ENCODE measurements around the gene ENC1.

Gene ENC1

GRCh38 chr5:74647096-74647495 is 6.6 kb upstream of the ENC1 start:
- H3K4me3 Mint-ChIP-seq: no peak overlapping the region
- ATAC-seq (ENCODE audit: low read depth) (no peak), DNase-seq (ENCODE audit: low spot score in 2 of 2) (no peak)
- H3K27me3 Mint-ChIP-seq: peaks cover 6% of the 10 kb centered on the region
- H3K4me1 Mint-ChIP-seq: peaks cover 1% of the 10 kb centered on the region
- no peaks in the 10 kb centered on the region for H3K9me3 Mint-ChIP-seq
- no peaks in the 10 kb centered on the region for H3K36me3 Mint-ChIP-seq
- no peak overlapping the region for H3K27ac Mint-ChIP-seq

- Mint-ChIP-seq H3K27ac (no peak overlapping the region), H3K4me1 (peaks cover 26% of the 10 kb centered on the region), H3K36me3 (no peaks in the 10 kb centered on the region), H3K9me3 (no peaks in the 10 kb centered on the region), H3K27me3 (no peaks in the 10 kb centered on the region), H3K4me3 (no peak overlapping the region)
- DNase-seq (ENCODE audit: low spot score in 2 of 2) (no peak), ATAC-seq (ENCODE audit: low read depth) (no peak)
Measured at GRCh38 chr5:74643111-74643562, 2.6 kb upstream of the ENC1 start.

- Mint-ChIP-seq H3K9me3 (no peaks in the 10 kb centered on the region), H3K27me3 (no peaks in the 10 kb centered on the region), H3K4me3 (no peak overlapping the region), H3K27ac (no peak overlapping the region), H3K4me1 (peaks cover 27% of the 10 kb centered on the region), H3K36me3 (no peaks in the 10 kb centered on the region)
- ATAC-seq (ENCODE audit: low read depth) (no peak), DNase-seq (ENCODE audit: low spot score in 2 of 2) (no peak)
Measured at GRCh38 chr5:74642543-74642863, 2.0 kb upstream of the ENC1 start.

GRCh38 chr5:74641735-74642542 is 1.4 kb upstream of the ENC1 start:
- no peaks in the 10 kb centered on the region for H3K27me3 Mint-ChIP-seq
- peak; percentile 14 to 40 for DNase-seq (ENCODE audit: low spot score in 2 of 2)

GRCh38 chr5:74640954-74641734 is 616 bp upstream of the ENC1 start:
- Mint-ChIP-seq H3K36me3 (no peaks in the 10 kb centered on the region), H3K4me3 (peak overlapping the region; percentile 97), H3K27ac (no peak overlapping the region), H3K27me3 (no peaks in the 10 kb centered on the region), H3K9me3 (no peaks in the 10 kb centered on the region), H3K4me1 (peaks cover 27% of the 10 kb centered on the region)
- ATAC-seq (ENCODE audit: low read depth): peak; percentile 18
- DNase-seq (ENCODE audit: low spot score in 2 of 2): peak in 1 of 2 donors; percentile 55

More at GRCh38 chr5:74641735-74642542, 1.4 kb upstream of the ENC1 start:
- H3K36me3 Mint-ChIP-seq: no peaks in the 10 kb centered on the region
- peak; percentile 26 for ATAC-seq (ENCODE audit: low read depth)
- peaks cover 27% of the 10 kb centered on the region for H3K4me1 Mint-ChIP-seq
- peak overlapping the region; percentile 97 for H3K4me3 Mint-ChIP-seq
- H3K27ac Mint-ChIP-seq: no peak overlapping the region
- no peaks in the 10 kb centered on the region for H3K9me3 Mint-ChIP-seq

- H3K9me3 Mint-ChIP-seq: no peaks in the 10 kb centered on the region
- H3K27me3 Mint-ChIP-seq: no peaks in the 10 kb centered on the region
- H3K4me1 Mint-ChIP-seq: peaks cover 27% of the 10 kb centered on the region
- peak overlapping the region; percentile 97 for H3K4me3 Mint-ChIP-seq
- DNase-seq (ENCODE audit: low spot score in 2 of 2) (peak; percentile 26 to 49), ATAC-seq (ENCODE audit: low read depth) (peak; percentile 37)
- H3K27ac Mint-ChIP-seq: peak overlapping the region; percentile 69
- H3K36me3 Mint-ChIP-seq: peaks cover 6% of the 10 kb centered on the region
Measured at GRCh38 chr5:74639807-74640449, 600 bp downstream of the ENC1 start.

GRCh38 chr5:74638970-74639806 is 1.3 kb downstream of the ENC1 start:
- H3K27ac Mint-ChIP-seq: peak overlapping the region; percentile 69
- ATAC-seq (ENCODE audit: low read depth) (peak; percentile 4), DNase-seq (ENCODE audit: low spot score in 2 of 2) (no peak)
- peaks cover 6% of the 10 kb centered on the region for H3K36me3 Mint-ChIP-seq
- H3K4me1 Mint-ChIP-seq: peaks cover 27% of the 10 kb centered on the region
- H3K27me3 Mint-ChIP-seq: no peaks in the 10 kb centered on the region
- H3K9me3 Mint-ChIP-seq: no peaks in the 10 kb centered on the region
- peak overlapping the region; percentile 97 for H3K4me3 Mint-ChIP-seq

- no peaks in the 10 kb centered on the region for H3K9me3 Mint-ChIP-seq
- H3K4me3 Mint-ChIP-seq: peak overlapping the region; percentile 97
- H3K4me1 Mint-ChIP-seq: peaks cover 27% of the 10 kb centered on the region
- H3K27ac Mint-ChIP-seq: no peak overlapping the region
- ATAC-seq (ENCODE audit: low read depth): no peak
- H3K27me3 Mint-ChIP-seq: no peaks in the 10 kb centered on the region
- peaks cover 6% of the 10 kb centered on the region for H3K36me3 Mint-ChIP-seq
- DNase-seq (ENCODE audit: low spot score in 2 of 2): no peak
Measured at GRCh38 chr5:74638544-74638969, 2.0 kb downstream of the ENC1 start.

- DNase-seq (ENCODE audit: low spot score in 2 of 2) (no peak), ATAC-seq (ENCODE audit: low read depth) (no peak)
- H3K4me1 Mint-ChIP-seq: peaks cover 32% of the 10 kb centered on the region
- H3K36me3 Mint-ChIP-seq: peaks cover 6% of the 10 kb centered on the region
- H3K4me3 Mint-ChIP-seq: no peak overlapping the region
- H3K27me3 Mint-ChIP-seq: no peaks in the 10 kb centered on the region
- H3K27ac Mint-ChIP-seq: no peak overlapping the region
- no peaks in the 10 kb centered on the region for H3K9me3 Mint-ChIP-seq
Measured at GRCh38 chr5:74636552-74636951, 4.0 kb downstream of the ENC1 start.

- H3K4me3 Mint-ChIP-seq: no peak overlapping the region
- no peaks in the 10 kb centered on the region for H3K27me3 Mint-ChIP-seq
- DNase-seq (ENCODE audit: low spot score in 2 of 2) (no peak), ATAC-seq (ENCODE audit: low read depth) (no peak)
- H3K36me3 Mint-ChIP-seq: peaks cover 6% of the 10 kb centered on the region
- peaks cover 32% of the 10 kb centered on the region for H3K4me1 Mint-ChIP-seq
- no peaks in the 10 kb centered on the region for H3K9me3 Mint-ChIP-seq
- no peak overlapping the region for H3K27ac Mint-ChIP-seq
Measured at GRCh38 chr5:74636149-74636548, 4.4 kb downstream of the ENC1 start.

- Mint-ChIP-seq H3K27me3 (no peaks in the 10 kb centered on the region), H3K4me1 (peaks cover 33% of the 10 kb centered on the region), H3K36me3 (peaks cover 6% of the 10 kb centered on the region), H3K27ac (no peak overlapping the region), H3K4me3 (no peak overlapping the region), H3K9me3 (no peaks in the 10 kb centered on the region)
- ATAC-seq (ENCODE audit: low read depth): no peak
- DNase-seq (ENCODE audit: low spot score in 2 of 2): no peak
Measured at GRCh38 chr5:74634611-74635286, 5.8 kb downstream of the ENC1 start.

GRCh38 chr5:74633695-74634094 is 6.8 kb downstream of the ENC1 start:
- Mint-ChIP-seq H3K36me3 (peaks cover 6% of the 10 kb centered on the region), H3K4me3 (no peak overlapping the region), H3K27ac (no peak overlapping the region), H3K27me3 (no peaks in the 10 kb centered on the region), H3K4me1 (peaks cover 22% of the 10 kb centered on the region), H3K9me3 (no peaks in the 10 kb centered on the region)
- ATAC-seq (ENCODE audit: low read depth) (no peak), DNase-seq (ENCODE audit: low spot score in 2 of 2) (no peak)

- Mint-ChIP-seq H3K9me3 (no peaks in the 10 kb centered on the region), H3K4me1 (peaks cover 16% of the 10 kb centered on the region), H3K27ac (no peak overlapping the region), H3K27me3 (no peaks in the 10 kb centered on the region), H3K36me3 (peaks cover 6% of the 10 kb centered on the region), H3K4me3 (no peak overlapping the region)
- DNase-seq (ENCODE audit: low spot score in 2 of 2) (no peak), ATAC-seq (ENCODE audit: low read depth) (no peak)
Measured at GRCh38 chr5:74632947-74633356, 7.6 kb downstream of the ENC1 start.

Data from memory B cell (primary cell).